ENCODE data around the gene KRTAP22-1. TPM values are rescaled to one million over a fixed set of nuclear protein-coding genes. Genes with fewer than 3 reads are reported as not detected.

Gene KRTAP22-1
- total RNA-seq, 4 donors from 2014 or later: not detected

DNA sequence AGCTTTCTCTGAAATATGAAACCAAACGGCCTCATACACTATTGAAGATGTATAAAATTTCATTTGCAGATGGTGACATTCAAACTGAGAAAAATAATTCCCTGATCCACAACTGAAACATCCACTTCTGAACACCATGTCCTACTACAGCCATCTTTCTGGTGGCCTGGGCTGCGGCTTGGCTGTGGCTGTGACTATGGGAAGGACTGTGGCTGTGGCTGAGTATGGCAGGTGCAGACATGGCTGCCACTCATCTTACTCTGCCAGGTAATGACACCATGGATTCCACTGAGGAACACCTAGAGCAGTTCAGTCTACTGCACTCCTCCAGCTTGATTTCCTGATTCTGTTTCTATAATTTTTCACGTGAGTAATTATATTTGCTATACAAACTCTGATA is 19.6 kb downstream of the KRTAP22-1 start, which contains the start of gene KRTAP20-4:
Gene KRTAP20-4 (plus strand): TSS at position 106 of the 400 bp plus-strand sequence.
- Histone ChIP-seq H3K9me3 (peaks cover 0 to 5% of the 10 kb centered on the region in 2 donors), H3K27me3 (no peaks in the 10 kb centered on the region), H3K27ac (no peak within 1 kb of the TSS), H3K4me1 (no peaks in the 10 kb centered on the region), H3K4me3 (no peak within 1 kb of the TSS), H3K36me3 (no peaks in the 10 kb centered on the region)
- 77 to 79% methylated on average over 3 of the region's 3 CpGs for WGBS, 2 donors (ENCODE audit: low coverage in 1 of 2)
- in situ Hi-C loops (cut with MboI; ENCODE audit: low pct_ligation_motif_present in 1 of 4, low pct_unique_long_range_greater_than_20kb in 1 of 4, low sequenced_read_pairs in 3 of 4) (no loop called here), intact Hi-C loops (cut with DNase I; ENCODE audit: low total_unique reads) (no loop called here)
- TF ChIP-seq, protein P1, sequence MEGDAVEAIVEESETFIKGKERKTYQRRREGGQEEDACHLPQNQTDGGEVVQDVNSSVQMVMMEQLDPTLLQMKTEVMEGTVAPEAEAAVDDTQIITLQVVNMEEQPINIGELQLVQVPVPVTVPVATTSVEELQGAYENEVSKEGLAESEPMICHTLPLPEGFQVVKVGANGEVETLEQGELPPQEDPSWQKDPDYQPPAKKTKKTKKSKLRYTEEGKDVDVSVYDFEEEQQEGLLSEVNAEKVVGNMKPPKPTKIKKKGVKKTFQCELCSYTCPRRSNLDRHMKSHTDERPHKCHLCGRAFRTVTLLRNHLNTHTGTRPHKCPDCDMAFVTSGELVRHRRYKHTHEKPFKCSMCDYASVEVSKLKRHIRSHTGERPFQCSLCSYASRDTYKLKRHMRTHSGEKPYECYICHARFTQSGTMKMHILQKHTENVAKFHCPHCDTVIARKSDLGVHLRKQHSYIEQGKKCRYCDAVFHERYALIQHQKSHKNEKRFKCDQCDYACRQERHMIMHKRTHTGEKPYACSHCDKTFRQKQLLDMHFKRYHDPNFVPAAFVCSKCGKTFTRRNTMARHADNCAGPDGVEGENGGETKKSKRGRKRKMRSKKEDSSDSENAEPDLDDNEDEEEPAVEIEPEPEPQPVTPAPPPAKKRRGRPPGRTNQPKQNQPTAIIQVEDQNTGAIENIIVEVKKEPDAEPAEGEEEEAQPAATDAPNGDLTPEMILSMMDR (IDR thresholded peaks at IDR 0.05): no peak
- no peak for TF ChIP-seq POLR2AphosphoS5 (IDR thresholded peaks at IDR 0.05)
- TF ChIP-seq POLR2A (IDR thresholded peaks at IDR 0.05): no peak
- TF ChIP-seq EP300 (IDR thresholded peaks at IDR 0.05; ENCODE audit: low read depth): no peak
- no peak for DNase-seq

DNA sequence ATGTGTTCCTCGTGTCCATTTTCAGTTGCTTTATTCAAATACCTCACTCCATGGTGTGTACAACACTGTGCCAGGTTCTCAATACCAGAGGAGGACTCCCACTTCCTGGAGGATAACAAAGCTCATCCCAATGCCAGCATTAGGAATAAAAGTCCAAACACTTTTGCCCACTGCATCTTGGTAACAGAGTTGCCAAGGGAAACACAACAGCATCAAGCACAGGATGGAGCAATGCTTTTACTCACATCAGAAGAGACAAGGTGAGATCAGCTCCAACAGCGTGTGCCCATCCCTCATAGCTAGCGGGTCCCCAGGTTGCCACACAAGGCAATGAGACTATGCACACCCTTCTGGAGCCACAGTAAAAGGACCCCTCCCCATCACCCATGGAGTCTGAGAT is 22.5 kb downstream of the KRTAP22-1 start:
- intact Hi-C loops (cut with DNase I; ENCODE audit: low total_unique reads): no loop called here
- no peak overlapping the region for H3K4me3 ChIP-seq
- in situ Hi-C loops (cut with MboI; ENCODE audit: low pct_ligation_motif_present in 1 of 4, low pct_unique_long_range_greater_than_20kb in 1 of 4, low sequenced_read_pairs in 3 of 4): no loop called here
- H3K36me3 ChIP-seq: no peaks in the 10 kb centered on the region
- H3K27me3 ChIP-seq: no peaks in the 10 kb centered on the region
- H3K27ac ChIP-seq: no peak overlapping the region
- WGBS, 2 donors (ENCODE audit: low coverage in 1 of 2): 80 to 94% methylated on average over 1 to 3 of the region's 3 CpGs
- peaks cover 0 to 9% of the 10 kb centered on the region in 2 donors for H3K9me3 ChIP-seq
- TF ChIP-seq EP300 (IDR thresholded peaks at IDR 0.05; ENCODE audit: low read depth) (no peak), POLR2AphosphoS5 (IDR thresholded peaks at IDR 0.05) (no peak), POLR2A (IDR thresholded peaks at IDR 0.05) (no peak)
- TF ChIP-seq, protein P1 (IDR thresholded peaks at IDR 0.05): no peak
- no peaks in the 10 kb centered on the region for H3K4me1 ChIP-seq
- DNase-seq: no peak

DNA sequence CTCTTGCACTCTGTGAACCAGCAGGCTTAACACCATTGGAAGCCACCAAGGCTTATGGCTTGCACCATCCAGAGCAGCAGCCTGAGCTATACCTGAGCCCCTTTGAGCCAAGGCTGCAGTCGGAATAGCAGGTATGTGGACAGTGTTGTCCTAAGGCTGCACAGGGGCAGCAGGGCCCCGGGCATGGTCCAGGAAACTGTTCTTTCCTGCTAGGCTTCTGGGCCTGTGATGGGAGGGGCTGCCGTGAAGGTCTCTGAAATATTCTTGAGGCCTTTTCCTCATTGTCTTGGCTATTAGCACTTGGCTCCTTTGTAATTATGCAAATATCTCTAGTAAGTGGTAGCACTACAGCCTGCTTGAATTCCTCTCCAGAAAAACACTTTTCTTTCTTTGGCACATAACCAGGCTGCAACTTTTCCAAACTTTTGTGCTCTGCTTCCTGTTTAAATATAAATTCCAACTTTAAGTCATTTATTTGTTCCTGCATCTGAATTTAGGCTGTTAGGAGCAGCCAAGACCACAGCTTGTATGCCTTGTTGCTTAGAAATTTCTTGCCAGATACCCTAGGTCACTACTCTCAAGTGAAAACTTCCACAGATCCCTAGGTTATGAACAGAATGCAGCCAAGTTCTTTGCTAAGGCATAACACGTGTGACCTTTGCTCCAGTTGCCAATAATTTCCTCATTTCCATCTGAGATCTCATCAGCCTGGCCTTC is 24.7 kb downstream of the KRTAP22-1 start:
- DNase-seq: no peak
- in situ Hi-C loops (cut with MboI; ENCODE audit: low pct_ligation_motif_present in 1 of 4, low pct_unique_long_range_greater_than_20kb in 1 of 4, low sequenced_read_pairs in 3 of 4): no loop called here
- Histone ChIP-seq H3K4me1 (no peaks in the 10 kb centered on the region), H3K4me3 (no peak overlapping the region), H3K9me3 (peaks cover 0 to 9% of the 10 kb centered on the region in 2 donors), H3K36me3 (no peaks in the 10 kb centered on the region), H3K27ac (no peak overlapping the region), H3K27me3 (no peaks in the 10 kb centered on the region)
- TF ChIP-seq EP300 (IDR thresholded peaks at IDR 0.05; ENCODE audit: low read depth) (no peak), POLR2AphosphoS5 (IDR thresholded peaks at IDR 0.05) (no peak), POLR2A (IDR thresholded peaks at IDR 0.05) (no peak)
- TF ChIP-seq, protein P1 (IDR thresholded peaks at IDR 0.05): no peak
- intact Hi-C loops (cut with DNase I; ENCODE audit: low total_unique reads): no loop called here
- 20 to 81% methylated on average over 1 to 4 of the region's 4 CpGs for WGBS, 2 donors (ENCODE audit: low coverage in 1 of 2)

DNA sequence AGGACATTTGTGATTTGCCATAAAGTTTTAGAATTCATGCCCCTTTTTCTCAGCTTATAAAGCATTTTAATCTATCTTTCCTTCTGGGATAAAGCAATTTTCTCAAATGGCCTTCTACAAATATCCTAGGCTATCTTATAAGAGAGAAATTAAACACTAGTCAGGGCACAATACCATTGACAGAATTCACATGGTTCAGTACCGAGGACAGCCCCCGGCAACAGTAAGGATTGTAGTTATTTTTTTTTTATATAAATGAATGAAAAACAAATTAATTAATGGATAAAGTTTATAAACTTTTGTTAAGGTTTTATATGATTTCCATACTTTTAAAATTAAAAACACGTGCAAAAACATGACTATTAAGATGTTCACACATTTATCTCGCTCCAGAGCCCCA is 27.2 kb downstream of the KRTAP22-1 start:
- H3K4me3 ChIP-seq: no peak overlapping the region
- no peaks in the 10 kb centered on the region for H3K27me3 ChIP-seq
- in situ Hi-C loops (cut with MboI; ENCODE audit: low pct_ligation_motif_present in 1 of 4, low pct_unique_long_range_greater_than_20kb in 1 of 4, low sequenced_read_pairs in 3 of 4) (no loop called here), intact Hi-C loops (cut with DNase I; ENCODE audit: low total_unique reads) (no loop called here)
- TF ChIP-seq, protein P1 (IDR thresholded peaks at IDR 0.05): no peak
- TF ChIP-seq POLR2A (IDR thresholded peaks at IDR 0.05) (no peak), EP300 (IDR thresholded peaks at IDR 0.05; ENCODE audit: low read depth) (no peak), POLR2AphosphoS5 (IDR thresholded peaks at IDR 0.05) (no peak)
- no peaks in the 10 kb centered on the region for H3K36me3 ChIP-seq
- H3K27ac ChIP-seq: no peak overlapping the region
- no peaks in the 10 kb centered on the region for H3K4me1 ChIP-seq
- WGBS, 2 donors (ENCODE audit: low coverage in 1 of 2): 75 to 83% methylated on average over 4 of the region's 4 CpGs
- H3K9me3 ChIP-seq: peaks cover 0 to 9% of the 10 kb centered on the region in 2 donors
- no peak for DNase-seq

Measured in transverse colon (tissue), 4 donors.